ENCODE data around the gene F12. TPM values are rescaled to one million over a fixed set of nuclear protein-coding genes. Genes with fewer than 3 reads are reported as not detected.

F12 gene
- polyA plus RNA-seq, 1 experiment = 0.35 TPM

GRCh38 chr5:177389241-177390169 is 19.9 kb downstream of the F12 start:
- peak overlapping the region; percentile 89 for H3K27ac ChIP-seq (ENCODE audit: low read depth, low read length)

GRCh38 chr5:177388521-177389052 is 20.8 kb downstream of the F12 start:
- Histone ChIP-seq H3K27me3 (ENCODE audit: control insufficient read depth, insufficient read depth, low read length) (peaks cover 26% of the 10 kb centered on the region), H3K27ac (ENCODE audit: low read depth, low read length) (no peak overlapping the region), H3K4me3 (ENCODE audit: low read depth, low read length) (no peak overlapping the region), H3K9me3 (ENCODE audit: control insufficient read depth, insufficient read depth, low read length) (no peaks in the 10 kb centered on the region)
- ChIA-PET CTCF (interaction anchor here (0.9 to 7.0 kb wide), 9 partner anchors 14 to 275 kb away, joined by 3 to 205 read pairs (median 19); partner anchors contain the start of genes PFN3 and PRR7), POLR2A (interaction anchor here (0.9 to 3.5 kb wide), 6 partner anchors 9 to 81 kb away, joined by 5 to 15 read pairs (median 6); partner anchors contain the start of genes GRK6 and LMAN2)
- no peak for DNase-seq (ENCODE audit: low read depth, low spot score)
- TF ChIP-seq CTCF (IDR thresholded peaks at IDR 0.05; ENCODE audit: low read depth, low read length) = no peak

More at GRCh38 chr5:177389241-177390169, 19.9 kb downstream of the F12 start:
- no peaks in the 10 kb centered on the region for H3K9me3 ChIP-seq (ENCODE audit: control insufficient read depth, insufficient read depth, low read length)
- ChIA-PET CTCF (interaction anchor here (0.7 to 7.0 kb wide), 22 partner anchors 10 to 276 kb away, joined by 3 to 205 read pairs (median 8); partner anchors contain the start of genes F12, GRK6, LMAN2 and PFN3), POLR2A (interaction anchor here (0.6 to 3.5 kb wide), 15 partner anchors 10 to 108 kb away, joined by 3 to 15 read pairs (median 6); partner anchors contain the start of genes GRK6, LMAN2 and PDLIM7)
- H3K4me3 ChIP-seq (ENCODE audit: low read depth, low read length) = peak overlapping the region; percentile 22; the same call in 1 of the 2 replicates
- peak; percentile 2; the same call in 1 of the 2 replicates for TF ChIP-seq CTCF (IDR thresholded peaks at IDR 0.05; ENCODE audit: low read depth, low read length)
- H3K27me3 ChIP-seq (ENCODE audit: control insufficient read depth, insufficient read depth, low read length) = peaks cover 23% of the 10 kb centered on the region
- DNase-seq (ENCODE audit: low read depth, low spot score) = peak; percentile 82

GRCh38 chr5:177387405-177387804 is 22.0 kb downstream of the F12 start:
- ChIA-PET CTCF (interaction anchor here (3.6 to 7.0 kb wide), 3 partner anchors 16 to 63 kb away, joined by 61 to 205 read pairs (median 120); partner anchors contain the start of genes PFN3 and PRR7), POLR2A (no interaction called here)
- no peak for TF ChIP-seq CTCF (IDR thresholded peaks at IDR 0.05; ENCODE audit: low read depth, low read length)
- no peak for DNase-seq (ENCODE audit: low read depth, low spot score)
- Histone ChIP-seq H3K4me3 (ENCODE audit: low read depth, low read length) (no peak overlapping the region), H3K27me3 (ENCODE audit: control insufficient read depth, insufficient read depth, low read length) (peaks cover 30% of the 10 kb centered on the region), H3K27ac (ENCODE audit: low read depth, low read length) (no peak overlapping the region), H3K9me3 (ENCODE audit: control insufficient read depth, insufficient read depth, low read length) (no peaks in the 10 kb centered on the region)

GRCh38 chr5:177386542-177386941 is 22.8 kb downstream of the F12 start:
- CTCF ChIA-PET = interaction anchor here (0.9 kb wide), 1 partner anchor 17 kb away, joined by 4 read pairs; no protein-coding TSS in a partner anchor
- no peak overlapping the region for H3K4me3 ChIP-seq (ENCODE audit: low read depth, low read length)
- no peak overlapping the region for H3K27ac ChIP-seq (ENCODE audit: low read depth, low read length)

More at GRCh38 chr5:177386542-177386941, 22.8 kb downstream of the F12 start:
- DNase-seq (ENCODE audit: low read depth, low spot score) = no peak
- H3K27me3 ChIP-seq (ENCODE audit: control insufficient read depth, insufficient read depth, low read length) = peaks cover 32% of the 10 kb centered on the region
- TF ChIP-seq CTCF (IDR thresholded peaks at IDR 0.05; ENCODE audit: low read depth, low read length) = no peak
- H3K9me3 ChIP-seq (ENCODE audit: control insufficient read depth, insufficient read depth, low read length) = no peaks in the 10 kb centered on the region
- POLR2A ChIA-PET = no interaction called here

Data from AG04450 (cell line).